Smooth muscle cell of the brain vasculature (primary cell): Measurements from ENCODE around the gene BIN1.

Experiments
- DNase-seq: peaks from one replicate; pipeline ENCODE4 v3.0.0-alpha.2; 2012; ENCODE audit warnings: low read depth, low spot score

The BIN1 gene

GRCh38 chr2:127075821-127076220, 31.1 kb downstream of the BIN1 start:
- no peak for DNase-seq

DNA sequence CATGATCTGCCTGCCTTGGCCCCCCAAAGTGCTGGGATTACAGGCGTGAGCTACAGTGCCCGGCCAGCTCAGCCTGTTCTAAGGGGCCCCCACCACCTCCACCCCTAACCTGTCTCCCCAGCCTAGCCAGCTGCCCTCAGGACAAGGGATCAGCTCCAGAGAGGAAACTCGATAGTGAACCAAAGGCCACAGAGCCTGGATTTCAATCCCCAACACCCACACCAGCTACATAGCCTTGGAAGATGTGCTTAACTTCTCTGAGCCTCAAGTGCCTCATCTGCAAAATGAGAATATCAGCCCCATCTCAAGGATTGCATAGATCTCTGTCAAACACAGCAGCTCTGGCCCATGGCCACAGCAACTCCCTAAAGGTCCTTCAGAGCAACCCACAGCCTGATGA, 32.0 kb downstream of the BIN1 start:
- no peak for DNase-seq

DNA sequence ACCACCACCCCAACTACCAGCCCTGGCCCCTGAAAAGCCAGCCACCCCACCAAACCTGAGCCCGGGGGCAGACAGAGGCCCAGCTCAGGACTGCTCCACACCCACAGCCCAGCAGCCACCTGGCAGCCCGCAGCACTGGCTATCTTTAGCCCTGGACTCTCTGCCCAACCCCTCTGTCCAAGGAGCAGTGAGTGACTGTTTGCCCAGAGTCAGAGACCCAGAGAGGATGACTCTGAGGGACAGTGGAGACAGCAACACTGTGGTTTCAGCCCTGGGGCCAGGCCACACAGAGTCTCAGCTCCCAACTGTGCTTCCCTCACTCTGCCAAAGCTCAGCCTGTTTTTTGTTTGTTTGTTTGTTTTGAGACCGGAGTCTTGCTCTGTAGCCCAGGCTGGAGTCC, 32.6 kb downstream of the BIN1 start:
- no peak for DNase-seq

DNA sequence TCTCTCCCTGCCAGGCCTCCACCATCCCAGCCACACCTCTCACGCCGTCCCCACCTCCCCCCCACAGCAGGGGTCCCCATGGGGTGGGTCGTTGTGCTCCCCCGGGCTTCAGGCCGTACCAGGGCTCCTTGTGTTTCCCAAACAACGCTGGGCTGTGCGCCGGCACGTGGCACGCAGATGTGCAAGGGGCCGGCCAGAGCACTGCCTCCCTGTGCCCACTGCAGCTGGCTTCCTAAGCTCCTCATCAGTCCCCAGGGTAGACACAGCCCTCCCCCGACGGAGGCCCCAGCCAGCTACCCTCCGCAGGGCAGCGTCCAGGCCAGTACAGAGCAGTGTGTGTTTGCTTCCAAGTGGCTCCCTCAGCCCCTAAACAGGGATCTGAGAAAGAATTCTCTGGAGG, 34.0 kb downstream of the BIN1 start:
- DNase-seq, result no peak

- no peak for DNase-seq
These were observed 34.6 kb downstream of the BIN1 start for GRCh38 chr2:127072396-127072795.

- DNase-seq, result no peak
These were observed 35.0 kb downstream of the BIN1 start for GRCh38 chr2:127071901-127072328.

DNA sequence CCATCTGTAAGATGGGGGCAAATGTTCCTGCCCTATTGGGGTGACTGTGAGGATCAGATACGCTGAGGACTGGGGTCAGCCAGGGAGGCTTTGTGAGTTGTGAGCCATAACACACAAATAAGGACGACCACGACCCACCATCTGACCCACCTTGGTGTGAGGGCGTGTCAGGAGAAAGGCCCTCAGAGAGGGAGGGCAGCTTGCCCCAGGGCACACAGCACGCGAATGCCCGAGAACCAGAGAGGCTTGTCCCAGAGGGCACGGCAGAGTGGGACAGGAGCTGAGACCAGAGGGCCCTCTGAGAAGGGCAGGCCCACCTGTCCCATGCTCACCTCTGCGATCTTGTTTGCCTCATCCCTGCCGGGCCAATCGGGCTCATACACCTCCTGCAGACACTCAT, 36.7 kb downstream of the BIN1 start:
- no peak for DNase-seq

DNA sequence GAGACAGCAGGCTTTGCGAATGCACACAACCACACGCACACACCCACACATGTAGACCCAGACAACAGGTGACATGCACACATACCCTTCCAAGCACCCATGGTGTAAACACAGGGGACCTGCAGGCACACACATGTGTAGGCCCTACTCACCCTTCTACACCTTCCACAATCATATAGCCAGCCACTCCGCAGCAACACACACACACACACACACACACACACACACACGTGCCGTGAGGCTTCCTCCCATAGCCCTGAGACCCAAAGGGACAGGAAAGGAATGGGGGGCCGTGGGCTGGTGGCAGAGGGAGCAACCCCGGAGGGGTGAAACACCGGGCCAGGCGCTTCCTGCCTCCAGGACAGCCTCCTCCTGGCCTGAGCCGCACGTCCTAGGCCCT, 37.4 kb downstream of the BIN1 start:
- no peak for DNase-seq

DNA sequence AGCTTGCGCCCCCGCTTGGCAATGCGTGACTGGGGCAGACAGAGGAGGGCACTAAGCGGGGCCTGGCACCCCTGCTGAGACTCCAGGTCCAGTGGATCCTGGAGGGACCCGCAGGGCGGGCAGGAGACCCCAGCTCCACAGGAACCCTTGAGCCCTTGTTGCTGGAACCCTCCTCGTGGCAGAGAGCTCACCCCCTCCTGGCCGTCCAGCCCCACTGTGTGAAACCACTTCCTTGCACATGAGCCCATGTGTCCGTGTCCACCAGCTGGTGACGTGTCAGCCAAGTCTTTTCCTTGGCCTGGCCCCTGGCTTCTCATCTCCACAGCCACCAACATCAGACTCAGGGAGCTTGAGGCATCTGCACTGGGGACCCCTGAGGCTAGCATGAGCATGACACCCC, 38.0 kb downstream of the BIN1 start:
- DNase-seq, result no peak

DNA sequence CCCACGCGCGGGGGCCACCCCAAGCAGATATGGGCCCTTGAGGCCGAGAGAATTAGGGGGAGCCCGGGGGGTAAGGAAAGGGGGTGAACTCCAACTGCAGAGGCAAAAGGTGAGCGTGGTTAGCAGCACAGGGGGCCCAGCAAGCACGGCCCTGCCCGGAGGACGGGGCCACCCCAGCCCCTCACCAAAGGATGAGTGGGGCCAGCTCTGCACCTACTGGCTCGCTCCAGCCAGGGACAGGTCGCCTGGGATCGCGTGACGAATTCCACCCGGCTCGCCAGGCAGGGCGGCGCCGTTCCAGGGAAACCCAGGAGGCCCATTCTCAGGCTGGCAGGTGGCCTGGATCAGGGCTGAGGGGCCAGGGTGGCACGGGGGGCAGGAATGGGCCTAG, 38.6 kb downstream of the BIN1 start:
- DNase-seq, result no peak

GRCh38 chr2:127067620-127068350, 39.2 kb downstream of the BIN1 start:
- DNase-seq, result no peak

DNA sequence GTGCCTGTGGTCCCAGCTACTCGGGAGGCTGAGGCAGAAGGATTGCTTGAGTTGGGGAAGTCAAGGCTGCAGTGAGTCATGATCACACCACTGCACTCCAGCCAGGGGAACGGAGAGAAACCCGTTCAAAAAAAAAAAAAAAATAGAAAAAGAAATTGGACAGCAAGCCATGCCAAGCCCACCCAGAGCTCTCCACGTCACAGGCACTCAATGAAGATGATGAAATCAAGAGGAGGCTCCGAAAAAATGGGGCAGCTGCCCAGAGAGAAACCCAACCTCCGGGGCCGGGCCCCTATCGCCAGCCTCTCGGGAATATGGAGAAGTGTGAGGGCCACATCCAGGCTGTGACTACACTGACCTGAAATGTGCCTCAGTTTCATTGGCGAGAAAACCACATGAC, 40.0 kb downstream of the BIN1 start:
- DNase-seq, result no peak

- DNase-seq, result no peak
These were observed 41.0 kb downstream of the BIN1 start for GRCh38 chr2:127065940-127066318.

DNA sequence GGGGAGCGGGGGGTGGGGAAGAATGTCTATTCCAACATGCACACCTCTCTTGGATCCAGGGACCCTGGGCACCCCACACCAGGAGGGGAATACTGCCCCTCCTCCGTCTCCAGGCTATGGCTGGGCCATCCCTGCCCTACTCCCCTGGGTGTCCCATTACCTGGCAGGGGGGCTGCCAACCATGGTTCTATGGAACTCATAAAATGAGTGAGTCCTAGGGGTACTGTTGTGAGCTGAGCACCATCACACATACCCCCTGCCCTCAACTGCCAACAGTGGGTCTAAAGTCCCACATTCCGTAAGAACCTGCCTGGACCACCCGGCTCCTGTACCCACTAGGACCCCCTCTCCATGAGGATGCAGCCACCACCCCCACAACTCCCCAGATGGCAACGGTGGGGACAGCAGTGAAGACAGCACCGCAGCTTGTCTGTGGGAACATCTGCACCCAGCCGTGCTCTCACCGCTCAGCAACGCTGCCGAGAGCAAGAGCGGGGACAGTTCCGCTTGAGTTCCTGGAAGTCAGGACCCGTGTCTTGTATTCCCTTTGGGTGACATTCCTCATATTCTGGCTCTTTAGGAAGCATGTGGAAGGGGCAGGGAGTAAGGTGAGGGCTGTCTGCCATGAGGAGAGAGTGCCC, 41.5 kb downstream of the BIN1 start:
- no peak for DNase-seq

- DNase-seq, result peak; percentile 80
These were observed 42.2 kb downstream of the BIN1 start for GRCh38 chr2:127064642-127065250.

DNA sequence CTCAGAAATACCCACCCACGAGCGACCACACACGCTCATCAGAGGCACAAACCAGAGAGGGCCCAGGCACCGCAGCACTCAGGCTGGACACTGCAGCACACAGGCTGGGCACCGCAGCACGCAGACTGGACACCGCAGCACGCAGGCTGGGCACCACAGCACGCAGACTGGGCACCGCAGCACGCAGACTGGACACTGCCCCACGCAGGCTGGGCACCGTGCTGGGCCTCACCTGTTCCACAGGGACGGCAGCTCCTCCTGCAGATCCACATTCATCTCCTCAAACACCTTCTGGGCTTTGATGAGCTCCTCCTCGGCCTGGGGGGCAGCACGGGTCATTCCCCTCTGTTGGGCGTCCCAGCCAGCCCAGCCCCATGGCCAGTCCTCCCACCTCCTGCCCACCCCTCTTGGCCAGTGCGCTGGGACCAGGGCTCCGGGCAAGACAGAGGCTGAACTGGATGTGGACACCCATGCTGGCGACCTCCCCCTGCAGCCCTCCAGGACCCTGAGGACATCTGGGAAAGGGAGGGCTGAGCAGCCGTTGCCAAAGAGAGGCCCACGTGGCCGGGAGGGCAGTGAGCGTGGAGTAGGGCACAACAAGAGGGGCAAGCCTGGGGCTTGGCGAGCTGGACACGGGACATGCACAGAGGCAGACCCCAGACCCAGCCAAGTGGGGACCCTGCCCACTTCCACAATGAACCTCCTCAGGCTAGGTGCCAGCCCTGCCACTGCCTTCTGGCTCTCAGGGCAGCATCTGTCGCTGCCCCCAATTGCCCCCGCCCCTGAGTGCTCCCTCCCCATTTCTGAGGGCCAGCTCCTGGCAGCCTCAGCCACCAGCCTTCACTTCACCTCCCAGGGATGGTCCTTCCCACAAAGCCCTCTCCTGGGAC, 43.0 kb downstream of the BIN1 start:
- no peak for DNase-seq

- no peak for DNase-seq
These were observed 45.3 kb downstream of the BIN1 start for GRCh38 chr2:127061375-127062273.

GRCh38 chr2:127060264-127060945, 46.5 kb downstream of the BIN1 start:
- DNase-seq, result no peak

GRCh38 chr2:127059559-127059958, 47.4 kb downstream of the BIN1 start:
- DNase-seq, result no peak

GRCh38 chr2:127058954-127059252, 48.1 kb downstream of the BIN1 start:
- no peak for DNase-seq
